Esophagus (tissue), 2 donors: ENCODE results near the gene BSPRY. TPM values are rescaled to one million over a fixed set of nuclear protein-coding genes. Genes with fewer than 3 reads are reported as not detected.
"Not testable (repeated sequence)": the region's sequence is repeated elsewhere in the genome, so short reads cannot be mapped to it uniquely, and the experiment has no call there.

Experiments used
- H3K27ac ChIP-seq, 2 donors: one replicate each; pipeline ENCODE4 v1.5.1; 2013; ENCODE audit warnings: low read depth in 2 of 2, mild to moderate bottlenecking in 2 of 2, inconsistent platforms in 1 of 2, low read length in 1 of 2, moderate library complexity in 1 of 2
- H3K27me3 ChIP-seq, 2 donors: one replicate each; pipeline ENCODE4 v1.6.1; 2013; ENCODE audit warnings: low read length in 2 of 2, control low read depth in 1 of 2, mild to moderate bottlenecking in 1 of 2; ENCODE audit not compliant: insufficient read depth in 2 of 2, control insufficient read depth in 1 of 2
- H3K36me3 ChIP-seq, 2 donors: one replicate each; pipeline ENCODE4 v1.6.1; 2013; ENCODE audit warnings: low read length in 1 of 2; ENCODE audit not compliant: control insufficient read depth in 2 of 2, insufficient read depth in 2 of 2
- H3K4me1 ChIP-seq, 2 donors: one replicate each; pipeline ENCODE4 v1.6.1; 2013; ENCODE audit warnings: low read length in 1 of 2; ENCODE audit not compliant: control insufficient read depth in 2 of 2, insufficient read depth in 2 of 2
- H3K4me3 ChIP-seq, 2 donors: one replicate each; pipeline ENCODE4 v1.5.1; 2013; ENCODE audit warnings: low read length in 2 of 2, mild to moderate bottlenecking in 2 of 2, low read depth in 1 of 2, moderate library complexity in 1 of 2
- H3K9me3 ChIP-seq, 2 donors: one replicate each; pipeline ENCODE4 v1.6.1; 2013; ENCODE audit warnings: mild to moderate bottlenecking in 2 of 2, low read depth in 1 of 2, low read length in 1 of 2, moderate library complexity in 1 of 2; ENCODE audit not compliant: control insufficient read depth in 2 of 2, insufficient read depth in 1 of 2
- WGBS, 2 donors: extraction: QIAGEN DNeasy Blood & Tissue Kit; methylation state at CpG; one replicate each; pipeline ENCODE4 v1.1.7; 2013; 5-methylcytosine and 5-hydroxymethylcytosine counted together
- polyA plus RNA-seq, 2 donors: library from polyadenylated mRNA; stranded (reverse); fragments of 200-250 nt; gene quantifications; one replicate each; pipeline ENCODE4 v1.2.3, GENCODE V29; 2013
- donor health status: healthy with polysubstance abuse.
- donor health status: Bipolar disorder and iron deficiency.

BSPRY gene
- polyA plus RNA-seq, 2 donors = 17.2 to 27.5 TPM

DNA sequence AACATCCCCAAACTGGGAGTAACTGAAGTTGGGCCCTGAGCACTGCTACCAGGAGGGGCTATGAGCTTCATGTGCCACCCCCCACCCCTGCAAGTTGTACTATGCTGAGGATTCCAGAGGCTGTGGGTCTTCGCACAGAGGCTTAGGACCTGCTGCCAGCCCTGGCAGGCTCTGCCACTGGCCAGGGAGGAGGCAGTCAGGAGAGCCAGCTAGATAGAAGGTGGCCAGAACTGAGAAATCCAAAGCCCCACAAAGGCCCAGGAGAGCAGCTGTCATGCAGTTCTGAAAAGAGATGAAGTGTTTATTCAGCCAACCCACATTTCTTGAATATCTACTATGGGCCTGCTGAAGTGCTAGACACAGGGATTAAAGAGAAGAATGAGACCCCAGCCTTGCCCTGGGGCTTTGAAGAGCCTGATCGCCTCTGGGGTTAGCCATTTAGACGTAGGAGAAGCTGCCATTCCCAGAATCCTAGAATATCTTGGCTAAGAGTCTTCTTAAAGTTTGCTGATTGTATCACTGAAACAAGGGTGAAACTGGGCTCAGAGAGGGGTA is 50.4 kb downstream of the BSPRY start:
- Histone ChIP-seq H3K27me3 (no peaks in the 10 kb centered on the region), H3K36me3 (peaks cover 3 to 4% of the 10 kb centered on the region in 2 donors), H3K27ac (peak overlapping the region in 1 of 2 donors; percentile 70), H3K4me3 (peak overlapping the region in 1 of 2 donors; percentile 76), H3K9me3 (no peaks in the 10 kb centered on the region), H3K4me1 (peaks cover 7 to 8% of the 10 kb centered on the region in 2 donors)
- 56 to 66% methylated on average over 3 of the region's 3 CpGs for WGBS, 2 donors

DNA sequence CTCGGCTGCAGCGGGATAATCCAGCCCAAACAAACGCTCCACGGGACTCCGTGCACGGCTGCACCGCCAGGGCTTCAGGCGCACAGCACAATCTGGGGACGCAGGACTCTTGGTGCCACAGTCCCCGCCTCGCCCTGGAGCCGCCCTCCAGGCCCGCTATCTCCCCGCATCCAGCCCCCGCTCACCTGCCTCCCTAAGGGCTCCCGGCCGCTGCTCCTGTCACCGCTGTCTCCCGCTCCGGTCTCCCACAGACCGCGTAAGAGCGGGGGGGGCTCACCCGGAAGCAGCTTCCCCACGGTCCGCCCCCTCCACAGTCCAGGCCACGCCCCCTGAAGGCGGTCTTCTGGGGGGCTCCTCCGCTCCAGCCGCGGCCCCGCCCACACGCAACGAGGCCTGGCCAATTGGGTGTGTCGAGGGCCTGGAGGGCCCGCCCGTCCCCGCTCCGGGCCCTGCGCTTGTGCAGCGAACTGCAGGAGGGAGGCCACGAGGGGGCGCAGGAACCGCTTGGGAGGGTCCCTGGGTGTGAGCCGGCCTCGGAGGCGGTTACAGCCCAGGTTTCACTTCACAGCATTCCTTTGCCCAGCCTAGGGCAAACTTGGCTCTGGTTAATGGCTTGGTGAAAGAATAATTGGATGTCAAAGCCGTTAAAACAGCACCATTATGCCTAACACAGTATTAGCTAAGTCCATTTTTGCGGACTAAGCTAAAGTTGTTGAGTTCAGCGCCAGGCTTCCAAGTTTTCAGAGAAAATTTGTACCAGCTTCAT is 51.9 kb downstream of the BSPRY start, which contains the start of gene ALAD:
Gene ALAD, minus strand, starts transcription at position 258 of the 766 bp plus-strand sequence. CDS start 7,725 bp downstream, outside the sequence.
- Histone ChIP-seq H3K27ac (peak within 1 kb of the TSS; percentile 65 to 67), H3K4me1 (peaks cover 7 to 8% of the 10 kb centered on the region in 2 donors), H3K36me3 (peaks cover 0 to 4% of the 10 kb centered on the region in 2 donors), H3K27me3 (no peaks in the 10 kb centered on the region), H3K9me3 (no peaks in the 10 kb centered on the region), H3K4me3 (peak within 1 kb of the TSS; percentile 76 to 84)
- 1 to 2% methylated on average over 50 of the region's 50 CpGs for WGBS, 2 donors

- H3K9me3 ChIP-seq = no peaks in the 10 kb centered on the region
- peaks cover 5 to 6% of the 10 kb centered on the region in 2 donors for H3K4me1 ChIP-seq
- no peaks in the 10 kb centered on the region for H3K27me3 ChIP-seq
- WGBS, 2 donors = 78 to 83% methylated on average over 2 of the region's 2 CpGs
- H3K4me3 ChIP-seq = no peak overlapping the region
- peaks cover 4 to 6% of the 10 kb centered on the region in 2 donors for H3K36me3 ChIP-seq
- no peak overlapping the region for H3K27ac ChIP-seq
Measured at GRCh38 chr9:113403646-113404045, 54.3 kb downstream of the BSPRY start.

GRCh38 chr9:113406353-113406752 is 57.0 kb downstream of the BSPRY start:
- not testable (repeated sequence) for H3K27me3 ChIP-seq, H3K9me3 ChIP-seq, H3K4me3 ChIP-seq, H3K4me1 ChIP-seq, H3K27ac ChIP-seq, H3K36me3 ChIP-seq
- 85 to 88% methylated on average over 9 of the region's 9 CpGs for WGBS, 2 donors

- WGBS, 2 donors = 29 to 30% methylated on average over 7 of the region's 7 CpGs
- not testable (repeated sequence) for H3K36me3 ChIP-seq, H3K9me3 ChIP-seq, H3K27me3 ChIP-seq, H3K4me3 ChIP-seq, H3K27ac ChIP-seq, H3K4me1 ChIP-seq
Measured at GRCh38 chr9:113406873-113407511, 57.7 kb downstream of the BSPRY start.

GRCh38 chr9:113409481-113409880 is 60.1 kb downstream of the BSPRY start:
- WGBS, 2 donors = 28 to 30% methylated on average over 10 of the region's 10 CpGs
- H3K27ac ChIP-seq = peak overlapping the region; percentile 3 to 34
- peaks cover 0 to 6% of the 10 kb centered on the region in 2 donors for H3K36me3 ChIP-seq
- H3K4me1 ChIP-seq = peaks cover 0 to 4% of the 10 kb centered on the region in 2 donors
- peak overlapping the region; percentile 72 to 83 for H3K4me3 ChIP-seq
- H3K9me3 ChIP-seq = no peaks in the 10 kb centered on the region
- no peaks in the 10 kb centered on the region for H3K27me3 ChIP-seq

DNA sequence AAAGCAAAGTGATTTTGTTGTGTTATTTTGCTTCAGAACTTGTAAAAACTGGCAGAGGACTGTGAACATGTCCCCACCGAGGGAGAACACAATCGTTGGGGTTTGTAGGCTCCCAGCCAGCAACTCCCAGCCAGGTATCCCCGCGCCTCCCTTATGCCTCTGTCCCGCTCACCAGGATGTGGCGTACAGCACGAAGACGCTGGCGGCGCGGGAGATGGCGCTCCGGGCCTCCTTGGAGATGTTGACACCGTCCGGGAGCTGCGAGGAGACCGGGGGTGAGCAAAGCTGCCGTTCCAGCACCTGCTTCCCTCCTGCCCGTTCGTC is 60.5 kb downstream of the BSPRY start:
- no peaks in the 10 kb centered on the region for H3K9me3 ChIP-seq
- H3K27me3 ChIP-seq = no peaks in the 10 kb centered on the region
- H3K36me3 ChIP-seq = peaks cover 0 to 6% of the 10 kb centered on the region in 2 donors
- H3K27ac ChIP-seq = peak overlapping the region; percentile 98 to 99
- H3K4me1 ChIP-seq = peaks cover 0 to 4% of the 10 kb centered on the region in 2 donors
- WGBS, 2 donors = 0 to 1% methylated on average over 20 of the region's 20 CpGs
- H3K4me3 ChIP-seq = peak overlapping the region; percentile 72 to 83

GRCh38 chr9:113410207-113410864 is 61.0 kb downstream of the BSPRY start, which contains the start of the genes C9orf43 and POLE3:
C9orf43 (plus strand) TSS chr9:113410747; CDS start chr9:113413494, 2,747 bp downstream.
POLE3 (minus strand) TSS chr9:113410675; CDS start chr9:113410293, 382 bp downstream.
- H3K36me3 ChIP-seq = peaks cover 0 to 6% of the 10 kb centered on the region in 2 donors
- no peaks in the 10 kb centered on the region for H3K27me3 ChIP-seq
- 0 to 1% methylated on average over 60 to 61 of the region's 61 CpGs for WGBS, 2 donors
- H3K4me1 ChIP-seq = peaks cover 0 to 4% of the 10 kb centered on the region in 2 donors
- peak within 1 kb of the TSS; percentile 72 to 83 for H3K4me3 ChIP-seq
- H3K9me3 ChIP-seq = no peaks in the 10 kb centered on the region
- peak within 1 kb of the TSS; percentile 98 to 99 for H3K27ac ChIP-seq

- no peaks in the 10 kb centered on the region for H3K36me3 ChIP-seq
- no peak overlapping the region for H3K27ac ChIP-seq
- H3K4me3 ChIP-seq = no peak overlapping the region
- no peaks in the 10 kb centered on the region for H3K4me1 ChIP-seq
- H3K9me3 ChIP-seq = no peaks in the 10 kb centered on the region
- WGBS, 2 donors = 54 to 67% methylated on average over 3 of the region's 3 CpGs
- H3K27me3 ChIP-seq = no peaks in the 10 kb centered on the region
Measured at GRCh38 chr9:113416149-113416721, 66.9 kb downstream of the BSPRY start.
